A549 (cell line): ENCODE measurements around the gene NFE2. TPM values are rescaled to one million over a fixed set of nuclear protein-coding genes. Genes with fewer than 3 reads are reported as not detected.

Experiments used
- ATAC-seq, 2 experiments: fragments of 200-7000 bp in 1 of 2; fragments of >200 bp in 1 of 2; cut with Nextera tagmentation in 1 of 2; cut with Tn5 transposase in 1 of 2; 3 replicates each; pipeline versions ENCODE4 v1.8.0 to v1.9.1; 2018 to 2020; ENCODE audit warnings: mild to moderate bottlenecking in 1 of 2, moderate library complexity in 1 of 2
- CTCF ChIA-PET: fragments of 300-600 bp; sonication (Branson Sonifier 250); formaldehyde crosslinking; extraction: SDS; loops from one replicate; lab custom pipeline; 2021; ENCODE audit warnings: antibody characterized with exemption, inconsistent platforms; lab: Yijun Ruan, JAX
- POLR2A ChIA-PET: fragments of 350-600 bp; formaldehyde crosslinking; extraction: SDS; loops from one replicate; lab custom pipeline; 2021; ENCODE audit warnings: antibody characterized with exemption, inconsistent platforms; lab: Yijun Ruan, JAX
- DNase-seq, 2 experiments: peaks; one replicate each; pipeline versions ENCODE4 v3.0.0 to v3.0.0-alpha.2; 2011 to 2016; ENCODE audit warnings: low read depth in 1 of 2, low spot score in 1 of 2
- FAIRE-seq: peaks from 2 replicates; lab custom pipeline; 2011; peaks lifted over from hg19 to GRCh38; lab: Jason Lieb, UNC
- H3K27ac ChIP-seq, 2 experiments: fragments of >200 bp; sonication (Bioruptor Twin); formaldehyde crosslinking; 3 replicates each; pipeline ENCODE4 v1.5.1; 2016 to 2017
- H3K4me1 ChIP-seq: fragments of >200 bp; sonication (Bioruptor Twin); formaldehyde crosslinking; 3 replicates; pipeline ENCODE4 v1.6.1; 2016
- H3K4me2 ChIP-seq: fragments of >200 bp; sonication (Bioruptor Twin); formaldehyde crosslinking; 3 replicates; pipeline ENCODE4 v1.6.1; 2016
- H3K4me3 ChIP-seq: fragments of >200 bp; sonication (Bioruptor Twin); formaldehyde crosslinking; 3 replicates; pipeline ENCODE4 v1.5.1; 2016
- H3K9me3 ChIP-seq: fragments of >200 bp; sonication (Bioruptor Twin); formaldehyde crosslinking; 3 replicates; pipeline ENCODE4 v1.6.1; 2016
- BCL3 ChIP-seq: fragments of >200 bp; sonication (Bioruptor Twin); formaldehyde crosslinking; IDR thresholded peaks from 3 replicates; pipeline ENCODE4 v1.6.1; 2016
- CBX2 ChIP-seq: fragments of 200-600 bp; sonication (generic); IDR thresholded peaks from 2 replicates; pipeline ENCODE4 v1.6.1; 2016; ENCODE audit warnings: low read depth, mild to moderate bottlenecking, borderline replicate concordance
- CEBPB ChIP-seq, 2 experiments: fragments of >200 bp in 1 of 2; sonication (Bioruptor Twin) in 1 of 2; formaldehyde crosslinking in 1 of 2; IDR thresholded peaks; 2 replicates each; pipeline ENCODE4 v1.6.1; 2012 to 2016
- CHD4 ChIP-seq: fragments of 200-600 bp; sonication (generic); IDR thresholded peaks from 2 replicates; pipeline ENCODE4 v1.6.1; 2016; ENCODE audit warnings: antibody characterized with exemption, mild to moderate bottlenecking, borderline replicate concordance
- CTCF ChIP-seq: fragments of >200 bp; sonication (Bioruptor Twin); formaldehyde crosslinking; IDR thresholded peaks from 3 replicates; pipeline ENCODE4 v1.5.1; 2016
- EHF ChIP-seq: fragments of 250-450 bp; sonication (Bioruptor Pico); IDR thresholded peaks from 2 replicates; pipeline ENCODE4 v1.5.0; 2020; ENCODE audit warnings: mild to moderate bottlenecking
- ELK1 ChIP-seq: fragments of 150-350 bp; IDR thresholded peaks from 2 replicates; pipeline ENCODE4 v1.6.1; 2014; ENCODE audit warnings: low read depth, mild to moderate bottlenecking, low read length
- ESRRA ChIP-seq: fragments of 150-350 bp; IDR thresholded peaks from 2 replicates; pipeline ENCODE4 v1.6.1; 2014; ENCODE audit warnings: mild to moderate bottlenecking, low read length, borderline replicate concordance
- FOSL2 ChIP-seq, 2 experiments: fragments of 450-650 bp in 1 of 2; fragments of >200 bp in 1 of 2; sonication (Bioruptor Twin) in 1 of 2; formaldehyde crosslinking; IDR thresholded peaks; 2 replicates each; pipeline versions ENCODE4 v1.5.0 to v1.6.1; 2016 to 2020; ENCODE audit warnings: mild to moderate bottlenecking in 1 of 2, moderate library complexity in 1 of 2
- GATA3 ChIP-seq: IDR thresholded peaks from 2 replicates; pipeline ENCODE4 v1.6.1; 2012; ENCODE audit warnings: borderline replicate concordance
- HOXB5 ChIP-seq: fragments of 250-450 bp; sonication (Bioruptor Pico); IDR thresholded peaks from 2 replicates; pipeline ENCODE4 v1.5.0; 2020; ENCODE audit warnings: mild to moderate bottlenecking, moderate library complexity
- MAFK ChIP-seq: fragments of 450-650 bp; IDR thresholded peaks from 2 replicates; pipeline ENCODE4 v1.6.1; 2014; ENCODE audit not compliant: partially characterized antibody
- NR3C1 ChIP-seq: fragments of >200 bp; sonication (Bioruptor Twin); formaldehyde crosslinking; IDR thresholded peaks from 3 replicates; pipeline ENCODE4 v1.6.1; 2017
- PHF8 ChIP-seq: fragments of 200-600 bp; sonication (generic); IDR thresholded peaks from 2 replicates; pipeline ENCODE4 v1.6.1; 2016; ENCODE audit warnings: low read depth, mild to moderate bottlenecking, antibody characterized with exemption, moderate library complexity, borderline replicate concordance
- RAD21 ChIP-seq, 2 experiments: fragments of >200 bp in 1 of 2; sonication (Bioruptor Twin) in 1 of 2; formaldehyde crosslinking in 1 of 2; IDR thresholded peaks in 1 of 2; conservative IDR thresholded peaks in 1 of 2; 2 replicates in 1 of 2; 3 replicates in 1 of 2; pipeline ENCODE4 v1.6.1; 2012 to 2018; ENCODE audit warnings: inconsistent platforms in 1 of 2
- REST ChIP-seq: fragments of 200-600 bp; sonication (generic); IDR thresholded peaks from 2 replicates; pipeline ENCODE4 v1.6.1; 2016; ENCODE audit warnings: antibody characterized with exemption, mild to moderate bottlenecking, moderate library complexity
- RFX5 ChIP-seq: fragments of 450-650 bp; IDR thresholded peaks from 2 replicates; pipeline ENCODE4 v1.7.1; 2014; ENCODE audit warnings: antibody characterized with exemption, mild to moderate bottlenecking, moderate library complexity
- SMC3 ChIP-seq: fragments of >200 bp; sonication (Bioruptor Twin); formaldehyde crosslinking; IDR thresholded peaks from 3 replicates; pipeline ENCODE4 v1.6.1; 2018; ENCODE audit warnings: inconsistent platforms
- TFCP2L1 ChIP-seq: fragments of 250-450 bp; sonication (Bioruptor Pico); IDR thresholded peaks from 2 replicates; pipeline ENCODE4 v1.5.0; 2021; ENCODE audit warnings: mild to moderate bottlenecking
- TP53 ChIP-seq: fragments of 250-450 bp; sonication (Bioruptor Pico); IDR thresholded peaks from 2 replicates; pipeline ENCODE4 v1.5.0; 2021; ENCODE audit warnings: mild to moderate bottlenecking, moderate library complexity
- ZFP36 ChIP-seq: fragments of 450-650 bp; IDR thresholded peaks from 2 replicates; pipeline ENCODE4 v1.6.1; 2014; ENCODE audit warnings: borderline replicate concordance; ENCODE audit not compliant: partially characterized antibody
- ZSCAN20 ChIP-seq: fragments of 250-450 bp; sonication (Bioruptor Pico); IDR thresholded peaks from 2 replicates; pipeline ENCODE4 v1.8.0; 2022; ENCODE audit warnings: mild to moderate bottlenecking, moderate library complexity
- WGBS: methylation state at CpG from one replicate; pipeline ENCODE4 v1.1.6; 2017; ENCODE audit errors: missing lambda C conversion rate; 5-methylcytosine and 5-hydroxymethylcytosine counted together
- polyA plus RNA-seq, 4 experiments: library from polyadenylated mRNA; depleted of rRNA in 3 of 4; stranded (reverse); fragments of >200 nt; fragmentation: RNase III in 1 of 4; extraction: RNeasy Plus Mini Kit Qiagen cat#74134 plus additional on column Dnase treatment in 1 of 4; gene quantifications; 2 replicates in 3 of 4; 3 replicates in 1 of 4; pipeline ENCODE4 v1.2.3, GENCODE V29; 2011 to 2017
- TF ChIP-seq, protein P1 (sequence below): fragments of 250-450 bp; sonication (Bioruptor Pico); IDR thresholded peaks from 2 replicates; pipeline ENCODE4 v1.5.0; 2021; ENCODE audit warnings: mild to moderate bottlenecking, moderate library complexity, borderline replicate concordance

Gene NFE2
- polyA plus RNA-seq, 2 of the 4 experiments (the other 2 are of a cell fraction): 0.30 to 0.52 TPM

- CTCF ChIA-PET: interaction anchor here (0.7 to 3.6 kb wide), 36 partner anchors 10 to 1010 kb away, joined by 3 to 54 read pairs (median 4); partner anchors contain the start of genes CBX5 and COPZ1
- FAIRE-seq (no peak), DNase-seq (peak; percentile 51 to 69), ATAC-seq (peak; percentile 73 to 86)
- no peak overlapping the region for H3K27ac ChIP-seq
- POLR2A ChIA-PET: interaction anchor here (0.6 to 2.4 kb wide), 7 partner anchors 9 to 73 kb away, joined by 3 to 23 read pairs (median 4); partner anchors contain the start of genes CBX5, COPZ1 and HNRNPA1
- no peaks in the 10 kb centered on the region for H3K4me1 ChIP-seq
- H3K4me3 ChIP-seq: no peak overlapping the region
- 88% methylated on average over 1 of the region's 1 CpG for WGBS
- no peak overlapping the region for H3K4me2 ChIP-seq
- TF ChIP-seq CTCF: peak; percentile 80
- no peak for TF ChIP-seq ELK1
- TF ChIP-seq CBX2: no peak
- peak; percentile 82 for TF ChIP-seq SMC3
- TF ChIP-seq RAD21 (conservative IDR thresholded peaks at IDR 0.05 in 1 of 2, IDR thresholded peaks at IDR 0.05 in 1 of 2): peak; percentile 64 to 65
- no peak for TF ChIP-seq NR3C1
- no peaks in the 10 kb centered on the region for H3K9me3 ChIP-seq
These were observed 49.0 kb downstream of the NFE2 start for GRCh38 chr12:54251667-54252284.

DNA sequence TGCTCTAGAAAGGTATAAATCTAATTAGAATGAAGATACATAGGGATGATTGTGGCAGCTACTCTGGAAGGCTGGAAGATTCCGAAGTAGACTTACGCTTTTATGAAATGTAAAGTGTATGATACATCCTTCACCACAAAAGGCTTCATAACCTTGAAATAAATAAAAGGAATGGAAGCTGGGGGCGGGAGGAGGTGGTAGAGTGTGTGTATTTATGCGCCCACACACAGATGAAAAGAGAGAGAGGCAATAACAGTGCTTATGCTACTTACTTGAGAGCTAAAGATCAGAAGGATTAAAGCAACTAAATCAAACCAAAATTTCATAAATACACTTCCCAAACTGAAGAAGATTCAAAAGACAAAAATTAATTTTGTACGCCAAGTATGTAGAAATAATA is 51.3 kb downstream of the NFE2 start:
- no peak overlapping the region for H3K4me2 ChIP-seq
- ATAC-seq (no peak), FAIRE-seq (no peak), DNase-seq (no peak)
- POLR2A ChIA-PET: no interaction called here
- no peak overlapping the region for H3K27ac ChIP-seq
- 90% methylated on average over 5 of the region's 5 CpGs for WGBS
- no peaks in the 10 kb centered on the region for H3K9me3 ChIP-seq
- no peak overlapping the region for H3K4me3 ChIP-seq
- TF ChIP-seq MAFK (no peak), HOXB5 (CRISPR knock-in tag) (no peak), ELK1 (no peak), ESRRA (no peak), FOSL2 (IDR thresholded peaks at IDR 0.05) (no peak), FOSL2 (CRISPR knock-in tag; IDR thresholded peaks at IDR 0.05) (no peak), CEBPB (IDR thresholded peaks at IDR 0.05) (no peak), RFX5 (no peak), TFCP2L1 (CRISPR knock-in tag) (no peak), EHF (CRISPR knock-in tag) (no peak), REST (no peak), SMC3 (no peak), ZFP36 (no peak), CHD4 (no peak), GATA3 (no peak), ZSCAN20 (CRISPR knock-in tag) (no peak), PHF8 (no peak), TP53 (CRISPR knock-in tag) (no peak), BCL3 (no peak)
- TF ChIP-seq, protein P1, sequence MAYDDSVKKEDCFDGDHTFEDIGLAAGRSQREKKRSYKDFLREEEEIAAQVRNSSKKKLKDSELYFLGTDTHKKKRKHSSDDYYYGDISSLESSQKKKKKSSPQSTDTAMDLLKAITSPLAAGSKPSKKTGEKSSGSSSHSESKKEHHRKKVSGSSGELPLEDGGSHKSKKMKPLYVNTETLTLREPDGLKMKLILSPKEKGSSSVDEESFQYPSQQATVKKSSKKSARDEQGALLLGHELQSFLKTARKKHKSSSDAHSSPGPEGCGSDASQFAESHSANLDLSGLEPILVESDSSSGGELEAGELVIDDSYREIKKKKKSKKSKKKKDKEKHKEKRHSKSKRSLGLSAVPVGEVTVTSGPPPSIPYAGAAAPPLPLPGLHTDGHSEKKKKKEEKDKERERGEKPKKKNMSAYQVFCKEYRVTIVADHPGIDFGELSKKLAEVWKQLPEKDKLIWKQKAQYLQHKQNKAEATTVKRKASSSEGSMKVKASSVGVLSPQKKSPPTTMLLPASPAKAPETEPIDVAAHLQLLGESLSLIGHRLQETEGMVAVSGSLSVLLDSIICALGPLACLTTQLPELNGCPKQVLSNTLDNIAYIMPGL: no peak
- TF ChIP-seq, all 56 proteins: peak for 0
- CTCF ChIA-PET: interaction anchor here (0.6 to 1.8 kb wide), 7 partner anchors 10 to 87 kb away, joined by 3 to 7 read pairs (median 3); partner anchors contain the start of gene COPZ1
- H3K4me1 ChIP-seq: no peaks in the 10 kb centered on the region
